HG02763 (cell line): ENCODE results near the gene MACF1.

ENCODE experiments used
- ATAC-seq: cut with Tn5 transposase; IDR thresholded peaks from one replicate; pipeline ENCODE4 v1.9.1; 2021; ENCODE audit warnings: mild to moderate bottlenecking, moderate library complexity; ENCODE audit not compliant: unreplicated experiment

MACF1 gene

GRCh38 chr1:39335216-39335615 lies 130.7 kb downstream of the MACF1 start:
- no peak for ATAC-seq

DNA sequence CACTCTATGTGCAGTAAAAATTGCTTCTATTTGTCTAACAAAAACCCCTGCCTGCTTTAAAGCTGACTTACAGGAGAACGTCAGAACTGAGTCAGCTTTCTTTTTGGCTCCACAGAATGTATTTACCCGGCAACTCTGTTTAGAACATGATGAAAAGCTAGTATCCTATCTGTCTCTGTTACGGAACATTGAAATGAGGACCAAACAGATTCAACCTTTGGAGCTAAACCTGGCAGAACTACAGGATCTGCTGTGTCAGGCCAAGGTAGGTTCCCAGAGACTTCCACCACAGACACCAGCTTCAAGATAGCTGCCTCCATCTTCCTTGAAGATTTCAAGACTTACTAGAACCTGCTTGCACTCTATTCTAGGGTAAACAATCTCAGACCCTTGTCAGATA lies 132.6 kb downstream of the MACF1 start:
- no peak for ATAC-seq

DNA sequence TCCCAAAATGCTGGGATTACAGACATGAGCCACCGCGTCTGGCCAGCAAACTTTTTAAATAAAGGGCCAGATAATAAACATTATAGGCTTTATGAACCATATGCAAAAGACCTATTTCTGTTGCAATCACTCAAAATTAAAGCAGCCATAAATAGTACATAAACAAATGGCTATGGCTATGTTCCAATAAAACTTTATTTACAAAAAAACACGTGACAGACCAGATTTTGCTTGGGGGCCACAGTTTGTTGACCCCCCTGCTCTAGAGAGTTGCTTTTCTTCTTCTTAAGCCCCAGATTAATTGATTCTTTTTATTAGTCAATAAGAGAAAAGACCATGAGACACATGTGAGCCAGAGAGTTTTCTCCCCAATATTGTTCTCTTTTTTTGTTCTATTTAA lies 138.3 kb downstream of the MACF1 start:
- no peak for ATAC-seq

DNA sequence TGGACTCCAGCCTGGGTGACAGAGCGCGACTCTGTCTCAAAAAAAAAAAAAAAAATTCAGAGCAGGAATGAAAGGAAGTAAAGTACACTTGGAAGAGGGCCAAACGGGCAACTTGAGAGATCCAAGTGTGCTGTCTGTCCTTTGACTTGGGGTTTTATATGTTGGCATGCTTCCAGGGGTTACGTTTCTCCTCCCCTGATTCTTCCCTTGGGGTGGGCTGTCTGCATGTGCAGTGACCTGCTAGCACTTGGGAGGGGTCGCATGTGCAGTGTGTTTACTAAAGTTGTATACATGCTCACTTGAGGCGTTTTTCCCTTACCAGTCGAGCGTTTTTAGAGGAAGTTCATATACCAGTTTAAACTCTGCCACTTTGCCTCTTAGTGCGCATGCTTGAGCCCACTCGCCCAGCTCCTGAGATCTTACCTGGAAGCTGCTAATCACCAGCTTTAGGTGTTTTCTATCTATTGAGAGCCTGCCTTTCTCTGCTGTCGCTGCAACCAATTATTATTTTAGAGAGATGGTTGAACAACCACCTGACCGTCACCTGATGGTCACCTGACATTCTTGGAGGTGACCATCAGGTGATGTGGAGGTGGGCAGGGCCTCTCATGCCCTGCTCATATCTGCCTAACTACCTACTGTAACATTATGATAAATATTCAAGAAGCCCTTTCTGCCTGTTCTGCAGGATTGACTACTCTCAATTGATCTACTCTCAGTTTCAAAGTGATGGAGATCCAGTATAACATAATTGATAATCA lies 140.1 kb downstream of the MACF1 start:
- no peak for ATAC-seq

DNA sequence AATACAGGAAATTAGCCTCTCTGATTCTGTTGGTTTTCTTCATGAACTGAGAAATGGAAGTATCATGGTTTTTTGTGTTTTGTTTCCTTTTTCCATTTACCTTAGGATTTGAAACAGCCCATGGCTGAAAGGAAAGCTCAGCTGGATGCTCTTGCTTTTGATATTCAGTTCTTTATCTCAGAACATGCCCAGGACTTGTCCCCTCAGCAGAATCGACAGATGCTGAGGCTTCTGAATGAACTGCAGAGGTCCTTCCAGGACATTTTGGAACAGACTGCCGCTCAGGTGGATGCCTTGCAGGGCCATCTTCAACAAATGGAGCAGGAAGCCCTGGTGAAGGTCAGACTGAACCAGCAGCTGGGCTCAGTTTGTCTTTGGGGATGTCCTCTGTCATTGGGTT lies 142.4 kb downstream of the MACF1 start:
- no peak for ATAC-seq

DNA sequence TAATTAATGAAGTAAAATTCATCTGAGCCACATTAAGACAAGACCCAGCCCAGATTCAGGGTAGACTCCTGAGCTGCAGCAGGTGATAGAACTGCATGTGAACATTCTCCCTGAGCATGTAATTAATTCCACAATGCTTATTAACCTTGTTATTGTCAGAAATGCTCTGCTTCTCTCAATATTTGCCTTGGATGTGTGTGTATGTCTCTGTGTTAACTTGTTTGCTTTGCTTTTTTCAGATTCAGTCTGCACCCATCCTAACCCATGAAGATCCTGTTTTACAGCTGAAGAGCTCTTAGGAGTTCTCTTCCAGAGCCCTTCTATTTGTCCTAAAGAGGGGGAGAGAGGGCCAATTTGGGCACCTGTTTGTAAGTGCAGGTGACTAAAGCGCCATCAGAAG lies 143.8 kb downstream of the MACF1 start:
- no peak for ATAC-seq

DNA sequence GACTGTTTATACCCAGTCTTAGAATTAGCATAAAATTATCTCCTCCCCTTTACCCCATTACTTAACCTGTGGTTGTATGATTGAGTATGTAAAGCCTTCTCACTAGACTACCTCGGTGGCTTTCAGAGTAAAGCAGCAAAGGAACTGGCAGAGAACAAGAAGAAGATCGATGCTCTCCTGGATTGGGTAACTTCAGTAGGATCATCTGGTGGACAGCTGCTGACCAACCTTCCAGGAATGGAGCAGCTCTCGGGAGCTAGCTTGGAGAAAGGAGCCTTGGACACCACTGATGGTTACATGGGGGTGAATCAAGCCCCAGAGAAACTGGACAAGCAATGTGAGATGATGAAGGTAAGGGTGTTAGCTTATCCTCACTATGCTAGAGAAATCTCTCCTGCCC lies 148.4 kb downstream of the MACF1 start:
- ATAC-seq, result no peak

DNA sequence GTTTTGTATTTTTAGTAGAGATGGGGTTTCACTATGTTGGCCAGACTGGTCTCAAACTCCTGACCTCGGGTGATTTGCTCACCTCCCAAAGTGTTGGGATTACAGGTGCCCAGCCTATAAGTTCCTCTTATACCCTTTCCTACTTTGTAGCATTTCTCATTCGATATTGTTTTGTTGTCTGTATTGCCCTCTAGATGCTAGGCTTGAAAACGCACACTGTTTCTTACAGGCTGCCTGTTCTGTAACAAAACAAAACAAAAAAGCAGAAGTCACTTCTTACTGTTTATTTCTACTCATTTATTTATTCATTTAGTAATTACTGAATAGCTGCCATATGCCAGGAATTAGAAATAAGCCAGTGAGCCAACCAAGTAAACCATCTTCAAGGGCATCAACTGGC lies 150.1 kb downstream of the MACF1 start:
- ATAC-seq, result no peak

GRCh38 chr1:39358491-39358890 lies 154.0 kb downstream of the MACF1 start:
- no peak for ATAC-seq

DNA sequence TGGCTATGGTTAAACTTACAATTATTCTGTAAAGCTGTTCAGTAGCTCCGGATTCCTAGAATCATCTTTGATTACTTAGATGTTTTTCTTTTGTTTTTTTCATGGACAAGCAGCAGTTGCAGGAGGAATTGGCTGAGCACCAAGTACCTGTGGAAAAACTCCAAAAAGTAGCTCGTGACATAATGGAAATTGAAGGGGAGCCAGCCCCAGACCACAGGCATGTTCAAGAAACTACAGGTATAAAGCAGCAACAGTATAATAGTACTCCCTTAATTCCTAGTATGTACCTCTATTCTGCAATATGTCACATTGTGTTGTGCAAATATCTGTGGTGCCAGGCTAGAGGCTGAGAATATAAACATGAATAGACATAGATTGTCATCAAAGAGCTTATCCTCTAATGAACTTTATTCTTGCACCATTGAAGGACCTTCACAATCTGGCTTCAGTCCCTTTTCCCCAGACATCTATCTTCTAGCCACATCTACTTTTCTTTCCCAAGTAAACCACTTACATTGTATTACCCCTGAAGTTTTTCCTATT lies 154.6 kb downstream of the MACF1 start:
- no peak for ATAC-seq

DNA sequence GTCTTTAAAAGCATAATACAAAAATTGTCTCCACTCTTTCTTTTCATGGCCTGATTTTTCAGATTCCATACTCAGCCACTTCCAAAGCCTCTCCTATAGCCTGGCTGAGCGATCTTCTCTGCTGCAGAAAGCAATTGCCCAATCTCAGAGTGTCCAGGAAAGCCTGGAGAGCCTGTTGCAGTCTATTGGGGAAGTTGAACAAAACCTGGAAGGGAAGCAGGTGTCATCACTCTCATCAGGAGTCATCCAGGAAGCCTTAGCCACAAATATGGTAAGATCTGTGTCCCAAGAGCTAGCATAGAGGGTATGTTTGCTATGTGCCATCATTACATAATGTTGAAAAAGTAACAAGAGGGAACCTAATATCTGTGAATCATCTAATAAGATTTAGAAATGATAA lies 156.2 kb downstream of the MACF1 start:
- no peak for ATAC-seq

DNA sequence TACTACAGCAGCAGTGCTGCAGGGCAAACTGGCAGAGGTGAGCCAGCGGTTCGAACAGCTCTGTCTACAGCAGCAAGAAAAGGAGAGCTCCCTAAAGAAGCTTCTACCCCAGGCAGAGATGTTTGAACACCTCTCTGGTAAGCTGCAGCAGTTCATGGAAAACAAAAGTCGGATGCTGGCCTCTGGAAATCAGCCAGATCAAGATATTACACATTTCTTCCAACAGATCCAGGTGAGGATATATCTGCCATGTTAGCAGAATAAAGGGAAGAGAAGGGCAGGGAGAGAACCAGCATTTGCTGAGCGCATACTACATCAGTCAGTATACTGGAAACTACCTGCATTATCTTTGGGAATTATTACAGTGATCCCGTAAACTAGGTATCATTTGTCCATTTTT lies 157.0 kb downstream of the MACF1 start:
- ATAC-seq, result no peak

DNA sequence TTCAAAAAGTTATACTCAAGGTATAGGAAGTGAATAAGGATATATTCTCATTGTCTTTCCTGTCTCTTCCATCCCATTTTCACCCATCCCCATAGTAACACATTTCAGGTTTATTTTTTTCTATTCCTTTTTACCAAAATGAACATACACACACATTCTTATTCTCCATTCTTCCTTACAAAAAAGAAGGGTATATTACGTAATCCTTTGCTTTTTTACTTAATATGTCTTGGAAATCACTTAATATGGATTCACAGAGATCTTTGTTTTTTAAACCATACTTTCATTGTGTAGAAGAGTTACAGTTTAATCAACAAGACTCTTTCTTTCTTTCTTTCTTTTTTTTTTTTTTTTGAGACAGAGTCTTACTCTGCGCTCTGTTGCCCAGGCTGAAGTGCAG lies 158.8 kb downstream of the MACF1 start:
- ATAC-seq, result no peak

- ATAC-seq, result no peak
Observed at GRCh38 chr1:39368045-39368444, 163.6 kb downstream of the MACF1 start.

DNA sequence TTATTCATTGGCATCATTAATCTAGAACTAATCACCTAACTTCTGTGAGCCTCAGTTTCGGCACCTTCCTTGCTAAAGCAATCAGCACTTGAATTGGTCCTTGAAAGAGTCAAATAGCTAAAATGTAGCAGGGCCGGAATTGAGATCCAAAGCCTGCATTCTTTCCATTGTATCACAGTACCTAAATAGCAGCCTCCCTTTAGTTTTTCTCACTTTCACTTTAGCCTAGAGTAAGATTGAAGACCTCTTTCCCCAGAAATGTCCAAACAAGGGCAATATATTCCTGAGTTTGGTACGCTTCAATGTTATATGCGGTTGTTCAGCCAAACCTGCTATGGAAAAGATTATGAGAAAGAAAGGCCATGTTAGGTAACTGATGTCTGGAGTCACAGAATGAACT lies 165.1 kb downstream of the MACF1 start:
- ATAC-seq, result no peak

- no peak for ATAC-seq
Observed at GRCh38 chr1:39370602-39371001, 166.1 kb downstream of the MACF1 start.

GRCh38 chr1:39372105-39372504 lies 167.6 kb downstream of the MACF1 start:
- ATAC-seq, result no peak

DNA sequence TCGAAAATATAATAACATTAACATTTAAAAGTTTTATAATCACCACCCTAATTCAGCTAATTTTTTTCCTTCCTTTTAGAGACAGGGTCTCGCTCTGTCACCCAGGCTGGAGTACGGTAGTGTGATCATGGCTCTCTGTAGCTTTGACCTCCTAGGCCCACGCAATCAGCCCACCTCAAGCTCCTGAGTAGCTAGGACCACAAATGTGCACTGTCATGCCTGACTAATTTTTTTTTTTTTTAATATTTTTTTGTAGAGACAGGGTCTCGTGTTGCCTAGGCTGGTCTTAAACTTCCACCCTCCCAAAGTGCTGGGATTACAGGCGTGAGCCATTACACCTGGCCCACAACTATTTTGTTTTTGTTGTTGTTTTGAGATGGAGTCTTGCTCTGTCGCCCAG lies 172.2 kb downstream of the MACF1 start:
- no peak for ATAC-seq

DNA sequence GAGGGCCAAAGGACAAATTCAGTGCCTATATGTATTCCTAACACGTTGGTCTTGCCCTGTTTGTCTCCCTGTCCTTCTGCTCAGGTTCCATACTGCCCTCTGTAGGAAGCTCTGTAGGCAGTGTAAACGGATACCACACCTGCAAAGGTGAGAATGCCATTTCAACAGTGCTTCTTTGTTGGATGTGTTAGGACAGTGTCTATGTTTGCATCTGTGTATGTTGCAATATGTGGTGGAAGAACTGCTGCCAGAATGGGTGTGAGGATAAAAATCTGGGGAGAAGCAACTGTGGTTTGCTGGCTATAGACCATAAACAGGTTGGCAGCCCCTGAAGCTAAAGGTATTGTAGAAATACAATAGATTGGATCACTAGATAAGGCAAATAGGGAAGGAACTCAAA lies 173.9 kb downstream of the MACF1 start:
- no peak for ATAC-seq

- no peak for ATAC-seq
Observed at GRCh38 chr1:39379187-39379586, 174.7 kb downstream of the MACF1 start.

GRCh38 chr1:39380036-39380435 lies 175.5 kb downstream of the MACF1 start:
- ATAC-seq, result no peak

GRCh38 chr1:39381839-39382238 lies 177.3 kb downstream of the MACF1 start:
- no peak for ATAC-seq

DNA sequence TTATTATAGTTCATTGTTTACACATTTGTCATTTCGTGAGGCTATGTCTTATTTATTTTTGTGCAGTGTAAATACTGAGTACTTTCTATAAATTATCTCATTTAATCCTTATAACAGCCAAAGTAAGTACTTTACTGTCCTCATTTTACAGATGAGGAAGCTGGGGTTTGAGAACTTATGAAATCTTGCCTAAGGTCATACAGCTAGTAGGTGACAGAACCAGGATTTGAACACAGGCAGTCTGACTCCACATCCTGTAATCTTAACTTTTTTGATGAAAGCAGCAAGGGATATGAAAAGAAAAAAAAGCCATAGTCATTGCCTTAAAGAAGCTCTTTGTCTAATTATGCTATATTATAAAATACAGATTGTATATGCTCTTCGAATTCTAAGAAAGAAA lies 179.8 kb downstream of the MACF1 start:
- no peak for ATAC-seq
